ENCODE data around the gene RPL38.

GRCh38 chr17:74217888-74218287 lies 14.4 kb downstream of the RPL38 start:
- no peak for TF ChIP-seq EZH2 (IDR thresholded peaks at IDR 0.05; ENCODE audit: insufficient read depth, poor library complexity, severe bottlenecking)
- TF ChIP-seq EZH2phosphoT487 (IDR thresholded peaks at IDR 0.05; ENCODE audit: insufficient read depth, low read depth): no peak
